Sigmoid colon (tissue), 7 donors: Measurements from ENCODE around the gene ZNF778. TPM values are rescaled to one million over a fixed set of nuclear protein-coding genes. Genes with fewer than 3 reads are reported as not detected.

Source experiments
- DNase-seq: peaks from one replicate; pipeline ENCODE4 v3.0.0-alpha.2; 2019
- H3K27ac ChIP-seq, 4 donors: fragments of 200-600 bp; sonication (generic); one replicate each; pipeline ENCODE4 v1.5.1; 2016 to 2019; ENCODE audit warnings: mild to moderate bottlenecking in 1 of 4
- H3K27me3 ChIP-seq, 3 donors: fragments of 200-600 bp; sonication (generic); one replicate each; pipeline ENCODE4 v1.5.1; 2019; ENCODE audit warnings: mild to moderate bottlenecking in 1 of 3
- H3K36me3 ChIP-seq, 4 donors: fragments of 200-600 bp; sonication (generic); one replicate each; pipeline ENCODE4 v1.5.1; 2016 to 2019
- H3K4me1 ChIP-seq, 4 donors: fragments of 200-600 bp; sonication (generic); one replicate each; pipeline ENCODE4 v1.5.1; 2017 to 2019
- H3K4me3 ChIP-seq, 4 donors: fragments of 200-600 bp; sonication (generic); one replicate each; pipeline ENCODE4 v1.5.1; 2017 to 2019; ENCODE audit warnings: mild to moderate bottlenecking in 2 of 4, moderate library complexity in 1 of 4
- H3K9me3 ChIP-seq, 4 donors: fragments of 200-600 bp in 3 of 4; sonication (generic) in 3 of 4; one replicate each; pipeline versions ENCODE4 v1.5.1 to v1.6.1; 2013 to 2019
- EP300 ChIP-seq, 4 donors: sonication (generic); formaldehyde crosslinking; IDR thresholded peaks; one replicate each; pipeline ENCODE4 v1.6.1; 2017; ENCODE audit warnings: antibody characterized with exemption in 4 of 4
- POLR2A ChIP-seq, 2 donors: fragments of 450-650 bp; IDR thresholded peaks; one replicate each; pipeline ENCODE4 v1.6.1; 2016; ENCODE audit warnings: antibody characterized with exemption in 2 of 2, mild to moderate bottlenecking in 2 of 2, moderate library complexity in 2 of 2
- POLR2AphosphoS5 ChIP-seq, 4 donors: sonication (generic); formaldehyde crosslinking; IDR thresholded peaks; one replicate each; pipeline ENCODE4 v1.6.1; 2017; ENCODE audit warnings: antibody characterized with exemption in 4 of 4
- WGBS, 2 donors: extraction: QIAGEN DNeasy Blood & Tissue Kit; methylation state at CpG; one replicate each; pipeline ENCODE4 v1.1.7; 2013; 5-methylcytosine and 5-hydroxymethylcytosine counted together
- intact Hi-C: fragments of 100-400 bp; cut with DNase I; formaldehyde crosslinking; loops from one replicate; pipeline ENCODE4 v1.15.1; 2023
- polyA plus RNA-seq, 3 donors: library from polyadenylated mRNA; stranded (reverse); fragments of 200-250 nt; gene quantifications; one replicate each; pipeline ENCODE4 v1.2.3, GENCODE V29; 2013
- total RNA-seq, 4 donors: library from RNA; depleted of rRNA; stranded (reverse); fragments of >200 nt; gene quantifications; one replicate each; pipeline ENCODE4 v1.1.0, GENCODE V29; 2016
- TF ChIP-seq, protein P1 (sequence below), 4 experiments: fragments of 450-650 bp in 3 of 4; fragments of 200-600 bp in 1 of 4; IDR thresholded peaks; one replicate each; pipeline ENCODE4 v1.5.1; 2016 to 2019; ENCODE audit warnings: antibody characterized with exemption in 4 of 4, mild to moderate bottlenecking in 3 of 4, moderate library complexity in 2 of 4
- donor health status: healthy with polysubstance abuse.
- donor health status: Bipolar disorder and iron deficiency.
- donor health status: healthy.

Gene ZNF778
- total and polyA plus RNA-seq, 7 donors = 0.69 to 96.1 (median 12.2) TPM

DNA sequence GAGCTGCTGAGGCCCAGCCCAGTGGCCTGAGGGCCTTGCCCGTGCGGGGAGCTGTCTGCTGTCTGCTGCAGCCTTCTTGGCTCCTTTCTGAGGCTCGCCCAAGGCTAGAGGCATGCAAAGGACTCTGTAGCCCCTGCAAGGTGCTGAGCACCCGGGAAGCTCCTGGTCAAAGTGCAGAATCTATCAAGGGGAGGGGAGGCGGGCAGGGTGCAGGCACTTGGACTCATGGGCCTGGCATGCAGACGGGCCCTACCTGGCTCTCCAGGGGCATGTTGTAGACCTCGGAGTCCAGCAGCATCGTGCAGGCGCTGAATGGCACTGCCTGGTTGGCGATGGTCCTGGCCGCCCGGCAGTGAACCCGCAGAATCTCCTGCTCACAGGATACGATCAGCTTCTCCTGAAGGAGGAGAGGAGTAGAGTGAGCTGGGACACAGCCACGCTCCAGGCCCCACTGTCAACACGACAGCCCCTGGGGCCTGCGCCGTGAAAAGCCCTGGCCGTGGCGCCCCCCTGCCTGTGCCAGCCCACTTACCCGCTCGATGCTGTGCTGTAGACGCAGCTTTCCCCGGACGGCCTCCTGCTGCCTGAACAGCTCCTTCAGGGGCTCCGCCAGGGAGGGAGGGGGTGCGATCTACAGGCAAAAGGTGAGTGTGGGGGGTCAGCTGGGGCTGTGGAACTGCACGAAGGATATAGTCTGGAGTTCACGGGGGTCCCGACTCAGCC is 57.2 kb downstream of the ZNF778 start:
- 93 to 95% methylated on average over 30 of the region's 30 CpGs for WGBS, 2 donors
- peaks cover 30 to 88% (median 43%) of the 10 kb centered on the region in 4 donors for H3K36me3 ChIP-seq

GRCh38 chr16:89275284-89275584 is 57.7 kb downstream of the ZNF778 start:
- DNase-seq = no peak
- intact Hi-C loops = no loop called here
- no peaks in the 10 kb centered on the region for H3K27me3 ChIP-seq
- H3K4me1 ChIP-seq = no peaks in the 10 kb centered on the region
- peaks cover 25 to 88% (median 38%) of the 10 kb centered on the region in 4 donors for H3K36me3 ChIP-seq
- H3K4me3 ChIP-seq = no peak overlapping the region
- H3K9me3 ChIP-seq = no peaks in the 10 kb centered on the region
- H3K27ac ChIP-seq = no peak overlapping the region
- TF ChIP-seq POLR2AphosphoS5 (IDR thresholded peaks at IDR 0.05) = no peak
- no peak for TF ChIP-seq POLR2A (IDR thresholded peaks at IDR 0.05)
- TF ChIP-seq EP300 (IDR thresholded peaks at IDR 0.05) = no peak
- TF ChIP-seq, protein P1, sequence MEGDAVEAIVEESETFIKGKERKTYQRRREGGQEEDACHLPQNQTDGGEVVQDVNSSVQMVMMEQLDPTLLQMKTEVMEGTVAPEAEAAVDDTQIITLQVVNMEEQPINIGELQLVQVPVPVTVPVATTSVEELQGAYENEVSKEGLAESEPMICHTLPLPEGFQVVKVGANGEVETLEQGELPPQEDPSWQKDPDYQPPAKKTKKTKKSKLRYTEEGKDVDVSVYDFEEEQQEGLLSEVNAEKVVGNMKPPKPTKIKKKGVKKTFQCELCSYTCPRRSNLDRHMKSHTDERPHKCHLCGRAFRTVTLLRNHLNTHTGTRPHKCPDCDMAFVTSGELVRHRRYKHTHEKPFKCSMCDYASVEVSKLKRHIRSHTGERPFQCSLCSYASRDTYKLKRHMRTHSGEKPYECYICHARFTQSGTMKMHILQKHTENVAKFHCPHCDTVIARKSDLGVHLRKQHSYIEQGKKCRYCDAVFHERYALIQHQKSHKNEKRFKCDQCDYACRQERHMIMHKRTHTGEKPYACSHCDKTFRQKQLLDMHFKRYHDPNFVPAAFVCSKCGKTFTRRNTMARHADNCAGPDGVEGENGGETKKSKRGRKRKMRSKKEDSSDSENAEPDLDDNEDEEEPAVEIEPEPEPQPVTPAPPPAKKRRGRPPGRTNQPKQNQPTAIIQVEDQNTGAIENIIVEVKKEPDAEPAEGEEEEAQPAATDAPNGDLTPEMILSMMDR (IDR thresholded peaks at IDR 0.05) = no peak
- 92 to 96% methylated on average over 11 of the region's 11 CpGs for WGBS, 2 donors

More for the DNA sequence above, 57.2 kb downstream of the ZNF778 start:
- no peak overlapping the region for H3K4me3 ChIP-seq
- no peak for TF ChIP-seq EP300 (IDR thresholded peaks at IDR 0.05)
- TF ChIP-seq, protein P1 (IDR thresholded peaks at IDR 0.05) = no peak
- TF ChIP-seq POLR2AphosphoS5 (IDR thresholded peaks at IDR 0.05) = no peak
- TF ChIP-seq POLR2A (IDR thresholded peaks at IDR 0.05) = no peak
- intact Hi-C loops = no loop called here
- H3K9me3 ChIP-seq = no peaks in the 10 kb centered on the region
- no peak overlapping the region for H3K27ac ChIP-seq
- no peak for DNase-seq
- H3K4me1 ChIP-seq = no peaks in the 10 kb centered on the region
- no peaks in the 10 kb centered on the region for H3K27me3 ChIP-seq

DNA sequence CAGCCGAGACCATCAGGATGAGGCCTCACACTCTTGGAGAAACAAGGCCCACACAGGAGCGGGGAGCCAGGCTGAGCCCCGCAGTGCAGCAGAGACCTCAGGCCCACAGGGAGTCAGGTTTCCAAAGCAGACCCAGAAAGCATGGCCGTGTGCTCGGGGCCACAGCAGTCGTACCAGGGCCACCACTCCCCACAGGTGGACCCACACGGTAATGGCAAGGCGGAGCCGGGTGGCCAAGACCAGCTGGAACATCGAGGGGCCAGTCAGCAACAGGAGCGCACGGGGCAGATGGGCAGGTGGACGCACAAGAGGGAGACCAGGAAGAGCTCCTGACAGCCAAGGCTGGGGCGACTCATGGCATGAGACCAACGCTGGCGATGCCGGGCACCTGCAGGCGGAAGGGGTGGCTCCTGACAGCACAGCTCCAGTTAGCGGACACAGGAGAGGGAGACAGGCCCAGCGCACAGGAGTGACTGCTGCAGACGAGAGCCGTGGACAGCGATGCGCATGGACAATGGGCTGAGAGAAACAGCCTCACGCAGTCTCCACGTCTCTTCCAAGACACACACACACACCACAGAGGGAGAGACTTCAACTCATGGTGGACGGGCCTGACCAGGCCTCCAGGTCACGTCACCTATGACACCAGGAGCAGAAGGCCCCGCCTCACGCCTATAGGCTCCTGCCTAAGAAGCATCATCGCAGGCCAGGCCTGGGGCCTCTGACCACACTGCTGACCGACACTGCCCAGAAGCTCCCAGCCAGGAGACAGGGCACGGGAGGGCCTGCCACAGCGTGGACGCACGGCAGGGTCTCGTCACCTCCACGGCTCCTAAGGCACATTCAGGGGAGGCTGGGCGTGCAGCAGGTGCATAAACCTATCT is 58.6 kb downstream of the ZNF778 start:
- DNase-seq = no peak
- no peak overlapping the region for H3K4me3 ChIP-seq
- no peaks in the 10 kb centered on the region for H3K27me3 ChIP-seq
- no peak for TF ChIP-seq EP300 (IDR thresholded peaks at IDR 0.05)
- TF ChIP-seq, protein P1 (IDR thresholded peaks at IDR 0.05) = no peak
- TF ChIP-seq POLR2A (IDR thresholded peaks at IDR 0.05) = no peak
- TF ChIP-seq POLR2AphosphoS5 (IDR thresholded peaks at IDR 0.05) = no peak
- no peaks in the 10 kb centered on the region for H3K4me1 ChIP-seq
- no peaks in the 10 kb centered on the region for H3K9me3 ChIP-seq
- H3K27ac ChIP-seq = no peak overlapping the region
- 95 to 96% methylated on average over 39 of the region's 39 CpGs for WGBS, 2 donors
- H3K36me3 ChIP-seq = peaks cover 20 to 88% (median 38%) of the 10 kb centered on the region in 4 donors
- intact Hi-C loops = no loop called here

DNA sequence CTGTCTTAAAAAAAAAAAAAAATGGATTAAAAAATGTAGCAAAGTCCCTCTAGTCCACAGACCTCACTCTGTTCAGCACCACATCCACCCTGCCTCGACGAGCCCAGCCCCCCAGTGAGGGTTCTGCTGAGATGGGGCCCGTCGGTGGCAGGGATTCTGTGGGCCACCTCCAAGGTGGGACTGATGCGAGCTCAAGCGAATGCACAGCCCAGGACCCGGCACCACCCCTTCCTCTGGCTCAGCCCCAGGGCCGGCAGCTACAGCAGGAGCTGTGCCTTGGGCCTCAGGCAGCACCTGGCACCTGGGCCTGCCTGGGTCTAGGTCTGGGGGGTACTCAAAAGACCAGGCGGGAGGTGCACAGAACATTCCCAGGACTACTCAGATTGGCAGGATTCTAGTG is 59.5 kb downstream of the ZNF778 start:
- intact Hi-C loops = no loop called here
- Histone ChIP-seq H3K36me3 (peaks cover 22 to 92% (median 42%) of the 10 kb centered on the region in 4 donors), H3K27ac (no peak overlapping the region), H3K9me3 (no peaks in the 10 kb centered on the region), H3K4me1 (no peaks in the 10 kb centered on the region), H3K4me3 (no peak overlapping the region), H3K27me3 (no peaks in the 10 kb centered on the region)
- no peak for TF ChIP-seq POLR2AphosphoS5 (IDR thresholded peaks at IDR 0.05)
- TF ChIP-seq POLR2A (IDR thresholded peaks at IDR 0.05) = no peak
- TF ChIP-seq, protein P1 (IDR thresholded peaks at IDR 0.05) = no peak
- TF ChIP-seq EP300 (IDR thresholded peaks at IDR 0.05) = no peak
- DNase-seq = no peak
- WGBS, 2 donors = 88 to 94% methylated on average over 9 of the region's 9 CpGs
